NCI-H1436 (cell line): ENCODE measurements around the gene MRPS5.
"Not testable (repeated sequence)": the region's sequence is repeated elsewhere in the genome, so short reads cannot be mapped to it uniquely, and the experiment has no call there.

Experiments used
- DNase-seq: peaks from one replicate; lab custom pipeline; 2025; lab: John Stamatoyannopoulos, UW

Gene MRPS5

GRCh38 chr2:95121407-95122196 is at the start of gene MRPS5:
Gene MRPS5, minus strand, starts transcription at chr2:95121808. Its CDS starts 17 bp downstream, at chr2:95121791.
- DNase-seq, result peak; percentile 71

GRCh38 chr2:95166065-95166763 is 44.6 kb upstream of the MRPS5 start:
- no peak for DNase-seq

GRCh38 chr2:95165371-95166064 is 43.9 kb upstream of the MRPS5 start, which contains the start of gene ZNF2:
Gene ZNF2, plus strand, starts transcription at chr2:95165809. Its CDS starts 10,418 bp downstream, at chr2:95176227.
- DNase-seq, result peak; percentile 95

GRCh38 chr2:95165030-95165370 is 43.4 kb upstream of the MRPS5 start:
- DNase-seq, result no peak

- DNase-seq, result peak; percentile 45
Measured at GRCh38 chr2:95159690-95160449, 38.3 kb upstream of the MRPS5 start, which contains the start of gene ZNF514. Gene ZNF514, minus strand, starts transcription at chr2:95159848. Its CDS starts 6,595 bp downstream, at chr2:95153253.

GRCh38 chr2:95158891-95159619 is 37.4 kb upstream of the MRPS5 start:
- DNase-seq, result peak; percentile 5

- DNase-seq, result no peak
Measured at GRCh38 chr2:95158441-95158840, 36.8 kb upstream of the MRPS5 start.

- DNase-seq, result no peak
Measured at GRCh38 chr2:95149397-95149984, 27.9 kb upstream of the MRPS5 start.

- DNase-seq, result no peak
Measured at GRCh38 chr2:95143838-95144237, 22.2 kb upstream of the MRPS5 start.

GRCh38 chr2:95138702-95139101 is 17.1 kb upstream of the MRPS5 start:
- no peak for DNase-seq

GRCh38 chr2:95122197-95122551 is 566 bp upstream of the MRPS5 start:
- DNase-seq, result no peak

GRCh38 chr2:95121093-95121406 is 558 bp downstream of the MRPS5 start:
- no peak for DNase-seq

- DNase-seq, result peak; percentile 42
Measured at GRCh38 chr2:95115418-95115817, 6.2 kb downstream of the MRPS5 start.

- DNase-seq, result no peak
Measured at GRCh38 chr2:95113464-95113863, 8.1 kb downstream of the MRPS5 start.

- no peak for DNase-seq
Measured at GRCh38 chr2:95110395-95110794, 11.2 kb downstream of the MRPS5 start.

GRCh38 chr2:95109260-95109659 is 12.3 kb downstream of the MRPS5 start:
- DNase-seq, result no peak

GRCh38 chr2:95106081-95106480 is 15.5 kb downstream of the MRPS5 start:
- DNase-seq, result no peak

- DNase-seq, result no peak
Measured at GRCh38 chr2:95104606-95105005, 17.0 kb downstream of the MRPS5 start.

- no peak for DNase-seq
Measured at GRCh38 chr2:95099910-95100309, 21.7 kb downstream of the MRPS5 start.

GRCh38 chr2:95098273-95098672 is 23.3 kb downstream of the MRPS5 start:
- not testable (repeated sequence) for DNase-seq
